Activated T-cell treated with anti-CD3 and anti-CD28 coated beads, Interleukin-2, amount 50 U/mL, for 72 hours (primary cell): Measurements from ENCODE around the gene PIGZ. TPM values are rescaled to one million over a fixed set of nuclear protein-coding genes. Genes with fewer than 3 reads are reported as not detected.
A peak's percentile ranks its signal among the peaks of the same experiment; 100 is the strongest.

Source experiments
- ATAC-seq, 2 donors: fragments of 150-1000 bp; cut with Tn5 transposase; replicated peaks in 1 of 2; 2 replicates each; pipeline ENCODE4 v1.10.0; 2021; ENCODE audit warnings: moderate library complexity in 2 of 2, mild to moderate bottlenecking in 1 of 2
- DNase-seq, 2 donors: peaks; one replicate each; pipeline ENCODE4 v3.0.0; 2021 to 2022; ENCODE audit warnings: mixed read lengths in 1 of 2
- H3K27ac Mint-ChIP-seq: one replicate; pipeline ENCODE4 v1.8.0; 2022; ENCODE audit warnings: mild to moderate bottlenecking, moderate library complexity, mixed read lengths
- H3K27me3 Mint-ChIP-seq: one replicate; pipeline ENCODE4 v1.8.0; 2022; ENCODE audit warnings: low read depth, mixed read lengths
- H3K36me3 Mint-ChIP-seq, 2 donors: one replicate each; pipeline ENCODE4 v1.8.0; 2022; ENCODE audit warnings: mixed read lengths in 2 of 2, mild to moderate bottlenecking in 1 of 2; ENCODE audit not compliant: insufficient read depth in 2 of 2
- H3K4me1 Mint-ChIP-seq: one replicate; pipeline ENCODE4 v1.8.0; 2022; ENCODE audit warnings: low read depth, mixed read lengths
- H3K4me3 Mint-ChIP-seq, 2 donors: one replicate each; pipeline ENCODE4 v1.8.0; 2022; ENCODE audit warnings: mild to moderate bottlenecking in 2 of 2, mixed read lengths in 2 of 2, moderate library complexity in 2 of 2
- H3K9me3 Mint-ChIP-seq, 2 donors: one replicate each; pipeline ENCODE4 v1.8.0; 2022; ENCODE audit warnings: mixed read lengths in 2 of 2
- total RNA-seq, 2 donors: library from RNA; stranded (reverse); gene quantifications; one replicate each; pipeline ENCODE4 v1.2.3, GENCODE V29; 2022

Gene PIGZ
- total RNA-seq = 1 to 10 TPM; 1.1 to 1.7 TPM

- Mint-ChIP-seq H3K36me3 (peaks cover 5 to 17% of the 10 kb centered on the region in 2 donors), H3K27me3 (peaks cover 19% of the 10 kb centered on the region), H3K27ac (no peak within 1 kb of the TSS), H3K9me3 (peaks cover 2 to 4% of the 10 kb centered on the region in 2 donors), H3K4me3 (peak within 1 kb of the TSS; percentile 87 to 88), H3K4me1 (peaks cover 18% of the 10 kb centered on the region)
- peak; percentile 58 to 68 for DNase-seq
- ATAC-seq = peak; percentile 79 to 81
Observed at GRCh38 chr3:196968233-196969133, at the start of gene PIGZ. PIGZ (minus strand) TSS chr3:196968833; CDS start chr3:196952031, 16,802 bp downstream.

GRCh38 chr3:197017003-197017402 lies 48.4 kb upstream of the PIGZ start:
- Mint-ChIP-seq H3K27ac (no peak overlapping the region), H3K9me3 (no peaks in the 10 kb centered on the region)
- no peak for ATAC-seq

GRCh38 chr3:197015790-197016736 lies 47.4 kb upstream of the PIGZ start:
- no peak overlapping the region for H3K27ac Mint-ChIP-seq
- no peak overlapping the region for H3K4me3 Mint-ChIP-seq
- H3K4me1 Mint-ChIP-seq = no peaks in the 10 kb centered on the region
- H3K27me3 Mint-ChIP-seq = no peaks in the 10 kb centered on the region
- no peak for ATAC-seq
- no peaks in the 10 kb centered on the region for H3K9me3 Mint-ChIP-seq
- no peaks in the 10 kb centered on the region for H3K36me3 Mint-ChIP-seq
- no peak for DNase-seq

More at GRCh38 chr3:197017003-197017402, 48.4 kb upstream of the PIGZ start:
- H3K4me3 Mint-ChIP-seq = no peak overlapping the region
- no peak for DNase-seq
- H3K36me3 Mint-ChIP-seq = no peaks in the 10 kb centered on the region
- no peaks in the 10 kb centered on the region for H3K4me1 Mint-ChIP-seq
- H3K27me3 Mint-ChIP-seq = no peaks in the 10 kb centered on the region

GRCh38 chr3:197014942-197015575 lies 46.4 kb upstream of the PIGZ start:
- Mint-ChIP-seq H3K27me3 (no peaks in the 10 kb centered on the region), H3K36me3 (no peaks in the 10 kb centered on the region), H3K9me3 (no peaks in the 10 kb centered on the region), H3K4me3 (no peak overlapping the region), H3K27ac (no peak overlapping the region), H3K4me1 (no peaks in the 10 kb centered on the region)
- ATAC-seq = no peak
- no peak for DNase-seq

- Mint-ChIP-seq H3K4me1 (no peaks in the 10 kb centered on the region), H3K9me3 (no peaks in the 10 kb centered on the region), H3K27ac (no peak overlapping the region), H3K36me3 (no peaks in the 10 kb centered on the region), H3K27me3 (no peaks in the 10 kb centered on the region), H3K4me3 (no peak overlapping the region)
- ATAC-seq = no peak
- no peak for DNase-seq
Observed at GRCh38 chr3:197014024-197014423, 45.4 kb upstream of the PIGZ start.

- Mint-ChIP-seq H3K27ac (no peak overlapping the region), H3K4me1 (no peaks in the 10 kb centered on the region), H3K4me3 (no peak overlapping the region), H3K36me3 (no peaks in the 10 kb centered on the region), H3K27me3 (no peaks in the 10 kb centered on the region), H3K9me3 (no peaks in the 10 kb centered on the region)
- DNase-seq = no peak
- no peak for ATAC-seq
Observed at GRCh38 chr3:197012540-197012883, 43.9 kb upstream of the PIGZ start.

GRCh38 chr3:197011780-197012539 lies 43.3 kb upstream of the PIGZ start:
- ATAC-seq = no peak
- Mint-ChIP-seq H3K9me3 (no peaks in the 10 kb centered on the region), H3K4me1 (no peaks in the 10 kb centered on the region), H3K4me3 (no peak overlapping the region), H3K27ac (no peak overlapping the region), H3K27me3 (no peaks in the 10 kb centered on the region), H3K36me3 (no peaks in the 10 kb centered on the region)
- no peak for DNase-seq

- no peak overlapping the region for H3K4me3 Mint-ChIP-seq
- no peaks in the 10 kb centered on the region for H3K36me3 Mint-ChIP-seq
- no peaks in the 10 kb centered on the region for H3K27me3 Mint-ChIP-seq
- no peaks in the 10 kb centered on the region for H3K4me1 Mint-ChIP-seq
- DNase-seq = no peak
- H3K9me3 Mint-ChIP-seq = no peaks in the 10 kb centered on the region
- no peak overlapping the region for H3K27ac Mint-ChIP-seq
- ATAC-seq = no peak
Observed at GRCh38 chr3:197010556-197011351, 42.1 kb upstream of the PIGZ start.

- Mint-ChIP-seq H3K27me3 (peaks cover 8% of the 10 kb centered on the region), H3K9me3 (no peaks in the 10 kb centered on the region), H3K27ac (no peak overlapping the region), H3K36me3 (no peaks in the 10 kb centered on the region), H3K4me3 (no peak overlapping the region), H3K4me1 (peaks cover 5% of the 10 kb centered on the region)
- DNase-seq (no peak), ATAC-seq (no peak)
Observed at GRCh38 chr3:197009532-197010019, 40.9 kb upstream of the PIGZ start.

- Mint-ChIP-seq H3K27ac (no peak overlapping the region), H3K4me1 (peaks cover 14% of the 10 kb centered on the region), H3K27me3 (peaks cover 10% of the 10 kb centered on the region), H3K36me3 (no peaks in the 10 kb centered on the region), H3K4me3 (no peak overlapping the region), H3K9me3 (no peaks in the 10 kb centered on the region)
- ATAC-seq (no peak), DNase-seq (no peak)
Observed at GRCh38 chr3:197008436-197009209, 40.0 kb upstream of the PIGZ start.

- Mint-ChIP-seq H3K27ac (no peak overlapping the region), H3K4me3 (no peak overlapping the region), H3K27me3 (peaks cover 10% of the 10 kb centered on the region), H3K9me3 (no peaks in the 10 kb centered on the region), H3K36me3 (no peaks in the 10 kb centered on the region), H3K4me1 (peaks cover 14% of the 10 kb centered on the region)
- no peak for DNase-seq
- ATAC-seq = no peak
Observed at GRCh38 chr3:197007953-197008352, 39.3 kb upstream of the PIGZ start.
